ENCODE data around the gene PHOSPHO2.
"Not testable (repeated sequence)": the region's sequence is repeated elsewhere in the genome, so short reads cannot be mapped to it uniquely, and the experiment has no call there.

The PHOSPHO2 gene

DNA sequence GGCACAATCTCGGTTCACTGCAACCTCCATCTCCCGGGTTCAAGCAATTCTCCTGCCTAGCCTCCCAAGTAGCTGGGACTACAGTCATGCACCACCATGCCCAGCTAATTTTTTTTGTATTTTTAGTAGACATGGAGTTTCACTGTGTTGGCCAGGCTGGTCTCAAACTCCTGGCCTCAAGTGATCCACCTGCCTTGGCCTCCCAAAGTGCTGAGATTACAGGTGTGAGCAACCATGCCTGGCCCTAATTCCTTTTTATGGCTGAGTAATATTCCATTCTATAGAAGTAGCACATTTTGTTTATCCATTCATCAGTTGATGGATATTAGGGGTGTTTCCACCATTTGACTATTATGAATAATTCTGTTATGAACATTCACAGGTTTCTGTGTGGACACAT lies 9.6 kb upstream of the PHOSPHO2 start:
- DNase-seq, result not testable (repeated sequence)

DNA sequence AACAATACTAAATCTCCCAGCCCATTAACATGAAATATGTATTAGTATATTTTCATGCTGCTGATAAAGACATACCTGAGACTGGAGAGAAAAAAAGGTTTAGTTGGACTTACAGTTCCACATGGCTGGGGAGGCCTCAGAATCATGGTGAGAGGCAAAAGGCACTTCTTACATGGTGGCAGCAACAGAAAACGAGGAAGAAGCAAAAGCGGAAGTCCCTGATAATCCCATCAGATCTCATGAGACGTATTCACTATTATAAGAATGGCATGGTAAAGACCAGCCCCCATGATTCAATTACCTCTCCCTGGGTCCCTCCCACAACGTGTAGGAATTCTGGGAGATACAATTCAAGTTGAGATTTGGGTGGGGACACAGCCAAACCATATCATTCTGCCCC lies 7.4 kb upstream of the PHOSPHO2 start:
- DNase-seq, result not testable (repeated sequence)

DNA sequence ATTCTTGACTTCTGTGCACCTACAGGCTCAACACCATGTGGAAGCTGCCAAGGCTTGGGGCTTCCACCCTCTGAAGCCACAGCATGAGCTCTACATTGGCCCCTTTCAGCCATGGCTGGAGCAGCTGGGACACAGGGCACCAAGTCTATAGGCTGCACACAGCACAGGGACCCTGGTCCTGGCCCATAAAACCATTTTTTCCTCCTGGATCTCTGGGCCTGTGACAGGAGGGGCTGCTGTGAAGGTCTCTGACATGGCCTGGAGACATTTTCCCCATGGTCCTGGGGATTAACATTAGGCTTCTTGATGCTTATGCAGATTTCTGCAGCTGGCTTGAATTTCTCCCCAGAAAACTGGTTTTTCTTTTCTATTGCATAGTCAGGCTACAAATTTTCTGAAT lies 6.3 kb upstream of the PHOSPHO2 start:
- not testable (repeated sequence) for DNase-seq

DNA sequence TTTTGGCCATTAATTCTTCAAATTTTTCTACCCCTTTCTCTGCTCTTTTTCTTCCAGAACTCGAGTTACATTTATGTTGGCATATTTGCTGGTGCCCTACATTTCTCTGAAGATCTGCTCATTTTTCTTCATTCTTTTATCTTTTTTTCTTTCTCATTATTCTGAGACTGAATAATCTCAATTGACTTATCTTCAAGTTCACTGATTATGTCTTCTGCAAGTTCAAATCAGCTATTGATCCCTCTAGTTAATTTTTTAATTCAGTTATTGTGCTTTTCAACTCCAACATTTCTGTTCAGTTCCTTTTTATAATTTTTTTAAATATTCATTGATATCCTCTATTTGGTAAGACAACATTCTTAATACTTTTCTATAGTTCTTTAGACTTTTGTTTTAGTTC lies 3.3 kb upstream of the PHOSPHO2 start:
- no peak for DNase-seq

DNA sequence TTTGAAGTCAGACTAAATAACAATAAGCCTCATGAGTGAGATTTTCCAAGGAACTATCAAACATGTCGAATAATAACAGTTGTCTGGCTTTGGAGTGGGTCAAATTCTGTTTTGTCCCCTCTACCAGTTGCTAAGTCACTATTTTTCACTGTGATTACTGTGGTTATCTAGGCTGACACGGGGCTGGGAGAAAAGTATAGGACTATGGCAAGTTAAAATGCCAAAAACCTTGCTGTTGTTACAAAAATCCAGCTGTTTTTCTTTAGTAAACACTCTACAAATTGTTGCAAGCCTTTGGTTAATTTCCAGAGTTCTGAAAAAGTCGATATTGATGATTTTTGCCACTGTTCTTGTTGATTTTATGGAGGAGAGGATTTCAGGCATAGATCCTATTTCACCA lies 1.6 kb upstream of the PHOSPHO2 start:
- DNase-seq, result no peak

DNA sequence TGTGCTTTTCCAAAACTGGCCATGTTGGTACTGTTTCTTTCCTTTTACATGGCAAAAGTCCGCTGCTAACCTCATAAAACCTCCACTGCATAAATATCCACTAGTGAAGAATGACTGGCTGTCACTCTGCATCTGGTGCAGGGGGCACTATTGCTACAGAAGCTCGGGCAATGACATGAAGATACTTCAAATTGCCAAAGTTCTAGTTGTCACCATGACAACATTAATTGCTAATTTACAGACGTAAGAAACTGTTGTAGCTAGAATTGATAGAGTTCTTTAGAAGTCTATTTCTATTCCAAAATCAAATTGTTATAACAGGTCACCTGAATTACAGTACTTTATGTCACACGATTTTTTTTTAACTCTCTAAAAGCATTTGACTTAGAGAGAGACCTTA lies 909 bp upstream of the PHOSPHO2 start:
- no peak for DNase-seq

DNA sequence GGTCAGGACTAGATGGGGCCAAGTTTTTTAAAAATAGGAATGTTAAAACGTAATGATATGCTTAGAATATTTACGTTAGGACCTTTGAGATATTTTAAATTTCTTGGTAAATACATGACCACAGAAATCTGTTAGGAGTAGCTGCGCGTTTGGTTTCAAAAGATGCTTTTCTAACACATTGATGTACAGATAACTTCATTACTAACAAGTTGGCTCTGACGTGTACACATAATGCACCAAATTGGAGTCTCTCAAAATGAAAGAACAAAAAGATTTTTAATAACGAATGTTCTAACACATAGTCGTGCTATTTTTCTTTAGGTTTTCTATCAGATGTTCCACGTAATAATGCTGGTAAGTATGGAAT lies 608 bp downstream of the PHOSPHO2 start:
- no peak for DNase-seq

DNA sequence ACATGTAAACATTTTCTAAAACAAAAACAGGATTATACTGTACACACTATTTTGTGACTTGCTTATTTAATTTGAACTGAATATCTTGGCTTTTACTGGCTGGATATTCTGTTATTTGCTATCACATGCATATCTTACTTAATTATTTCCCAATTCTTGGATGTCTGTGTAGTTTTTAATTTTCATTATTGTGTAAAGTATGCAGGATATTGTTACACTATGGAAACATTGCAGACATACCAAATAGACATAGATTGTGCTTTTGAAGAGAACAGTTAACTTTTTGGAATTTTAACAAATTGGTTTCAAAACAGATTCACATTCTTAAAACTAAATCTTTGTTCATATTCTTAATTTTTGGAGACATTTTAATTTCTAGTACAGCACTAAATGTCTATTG lies 2.1 kb downstream of the PHOSPHO2 start:
- DNase-seq, result no peak

DNA sequence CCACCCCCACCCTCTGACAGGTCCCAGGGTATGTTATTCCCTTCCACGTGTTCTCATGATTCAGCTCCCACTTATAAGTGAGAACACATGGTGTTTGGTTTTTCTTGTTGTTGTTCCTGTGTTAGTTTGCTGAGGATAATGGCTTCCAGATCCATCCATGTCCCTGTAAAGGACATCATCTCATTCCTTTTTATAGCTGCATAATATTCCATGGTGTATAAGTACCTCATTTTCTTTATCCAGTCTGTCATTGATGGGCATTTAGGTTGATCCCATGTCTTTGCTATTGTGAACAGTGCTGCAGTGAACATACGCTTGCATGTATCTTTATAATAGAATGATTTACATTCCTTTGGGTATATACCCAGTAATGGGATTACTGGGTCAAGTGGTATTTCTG lies 4.9 kb downstream of the PHOSPHO2 start:
- DNase-seq, result not testable (repeated sequence)

DNA sequence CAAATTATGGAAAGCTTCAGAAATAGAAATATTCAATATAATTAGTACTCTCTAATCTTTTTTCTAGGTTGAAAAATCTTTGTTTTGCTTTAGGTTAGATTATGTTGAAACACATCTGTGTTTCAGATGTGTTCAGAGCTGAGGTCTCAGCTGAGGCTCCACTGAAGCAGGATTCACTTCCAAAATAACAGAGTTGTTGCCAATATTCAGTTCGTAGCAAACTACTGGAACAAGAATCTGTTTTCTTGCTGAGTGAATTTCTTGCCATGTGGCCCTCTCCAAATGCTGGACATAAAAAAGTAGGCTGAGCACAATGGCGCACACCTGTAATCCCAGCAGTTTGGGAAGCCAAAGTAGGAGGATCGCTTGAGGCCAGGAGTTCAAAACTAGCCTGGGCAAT lies 8.7 kb downstream of the PHOSPHO2 start:
- DNase-seq, result no peak

DNA sequence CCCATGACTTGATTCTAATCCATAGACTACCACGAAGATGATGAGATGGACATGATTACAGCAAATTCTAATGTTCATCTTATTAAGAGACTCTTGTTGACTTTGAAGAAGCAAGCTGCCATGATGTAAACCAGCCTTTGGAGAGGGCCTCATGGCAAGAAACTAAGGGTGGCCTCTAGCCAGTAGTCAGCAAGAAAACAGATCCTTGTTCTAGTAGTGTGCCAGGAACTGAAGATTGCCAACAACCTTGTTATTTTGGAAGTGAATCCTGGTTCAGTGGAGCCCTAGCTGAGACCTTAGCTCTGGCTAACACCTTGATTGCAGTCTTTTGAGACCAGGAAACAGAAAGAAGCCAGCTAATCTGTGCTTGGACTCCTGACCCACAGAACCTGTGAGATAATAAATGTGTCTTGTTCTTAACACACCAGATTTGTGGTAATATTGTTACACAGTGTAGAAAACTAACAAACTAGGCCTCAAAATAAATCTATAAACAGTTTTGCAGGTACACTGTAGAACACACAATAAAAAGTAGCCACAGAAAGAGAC lies 10.0 kb downstream of the PHOSPHO2 start:
- DNase-seq, result no peak

DNA sequence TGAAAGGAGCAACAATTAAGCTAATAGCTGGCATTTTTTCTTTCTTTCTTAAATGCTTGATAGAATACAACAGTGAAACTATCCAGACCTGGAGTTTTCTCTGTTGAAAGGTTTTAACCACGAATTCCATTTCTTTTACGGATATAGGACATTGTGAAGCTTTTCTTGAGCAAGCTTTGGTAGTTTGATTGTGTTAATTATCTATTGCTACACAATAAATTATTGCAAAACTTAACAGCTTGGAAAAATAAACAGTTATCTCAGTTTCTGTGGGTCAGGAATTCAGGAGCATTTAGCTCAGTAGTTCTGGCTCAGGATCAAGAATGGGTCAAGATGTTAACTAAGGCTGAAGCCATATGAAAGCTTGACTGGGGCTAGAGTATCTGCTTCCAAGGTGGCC lies 11.7 kb downstream of the PHOSPHO2 start:
- no peak for DNase-seq

DNA sequence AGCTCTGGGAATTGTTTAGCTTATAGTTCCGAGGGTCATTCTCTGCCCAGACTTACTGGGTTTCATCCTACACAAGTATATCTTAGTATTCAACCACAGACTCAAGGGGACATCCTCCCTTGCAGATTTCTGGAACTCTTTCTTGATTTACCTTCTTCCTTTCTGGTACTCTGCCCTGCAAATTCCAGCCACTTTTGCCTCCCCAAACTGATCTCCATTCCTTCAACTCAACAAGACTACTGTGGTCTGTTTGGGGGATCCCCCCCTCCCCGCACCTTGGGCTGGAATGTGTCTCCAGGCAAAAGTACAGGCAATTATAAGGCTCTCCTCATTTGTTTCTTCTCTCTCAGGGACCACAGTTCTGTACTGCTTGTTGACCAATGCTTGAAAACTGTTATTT lies 13.4 kb downstream of the PHOSPHO2 start:
- DNase-seq, result no peak

DNA sequence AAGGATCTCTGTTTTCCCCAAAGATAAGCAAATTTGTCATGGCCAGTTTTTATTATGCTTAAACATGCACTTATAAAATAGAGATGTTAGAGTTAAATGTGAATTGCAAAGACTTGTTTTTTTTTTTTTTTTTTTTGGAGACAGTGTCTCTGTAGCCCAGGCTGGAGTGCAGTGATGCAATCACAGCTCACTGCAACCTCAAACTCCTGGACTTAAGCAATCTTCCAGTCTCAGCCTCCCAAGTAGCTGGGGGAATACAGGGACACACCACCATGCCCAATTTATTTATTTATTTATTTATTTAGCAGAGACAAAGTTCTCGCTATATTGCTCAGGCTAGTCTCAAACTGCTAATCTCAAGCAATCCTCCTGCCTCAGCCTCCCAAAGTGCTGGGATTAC lies 15.1 kb downstream of the PHOSPHO2 start:
- DNase-seq, result no peak

DNA sequence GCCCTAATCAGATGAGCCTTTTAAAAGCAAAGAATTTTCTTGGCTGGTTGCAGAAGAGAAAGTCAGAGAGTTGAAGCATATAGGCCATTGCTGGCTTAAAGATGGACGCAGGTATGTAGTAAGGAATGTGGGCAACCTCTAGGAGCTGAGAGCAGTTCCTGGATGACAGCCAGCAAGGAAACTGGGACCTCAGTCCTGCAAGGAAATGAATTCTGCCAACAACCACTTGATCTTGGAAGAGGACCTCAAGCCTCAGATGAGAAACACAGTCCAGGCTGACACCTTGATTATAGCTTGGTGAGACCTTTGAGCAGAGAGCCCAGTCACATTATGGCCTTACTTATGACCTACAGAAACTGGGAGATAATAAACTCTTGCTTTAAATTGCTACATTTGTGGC lies 15.7 kb downstream of the PHOSPHO2 start:
- DNase-seq, result no peak

DNA sequence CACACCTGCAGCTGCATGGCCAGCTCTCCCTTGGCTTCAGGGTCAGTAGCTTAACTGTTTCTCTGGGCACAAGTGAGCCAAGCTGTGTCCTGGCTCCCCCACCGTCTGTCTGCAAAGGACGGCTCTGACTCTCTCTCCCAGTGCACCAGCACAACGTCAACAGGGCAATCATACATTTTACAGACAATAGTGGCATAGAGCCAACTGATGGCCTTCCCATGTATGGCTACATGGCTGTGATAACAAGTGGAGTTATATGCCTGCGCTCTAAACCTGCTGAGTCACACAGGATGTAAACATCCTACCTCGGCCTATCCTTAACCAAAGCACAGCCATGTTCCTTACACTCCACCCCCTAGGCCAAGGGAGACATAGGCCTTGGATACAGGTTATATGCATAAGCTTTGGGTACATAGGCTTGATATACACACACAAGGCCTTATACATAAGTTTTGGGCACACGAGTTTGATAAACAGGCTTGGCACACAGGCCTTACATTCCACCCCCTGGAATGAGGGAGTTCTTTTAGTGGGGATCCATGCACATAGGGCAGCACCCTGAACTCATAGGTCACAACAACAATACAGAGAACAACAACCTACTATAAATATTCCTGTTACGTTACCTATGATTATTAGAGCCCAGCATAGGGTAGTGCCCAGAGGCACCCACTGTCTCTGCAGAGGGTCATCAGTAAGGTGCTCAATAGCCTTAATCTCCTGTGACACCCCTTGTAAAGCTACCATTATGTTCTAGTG lies 17.7 kb downstream of the PHOSPHO2 start:
- DNase-seq, result no peak

DNA sequence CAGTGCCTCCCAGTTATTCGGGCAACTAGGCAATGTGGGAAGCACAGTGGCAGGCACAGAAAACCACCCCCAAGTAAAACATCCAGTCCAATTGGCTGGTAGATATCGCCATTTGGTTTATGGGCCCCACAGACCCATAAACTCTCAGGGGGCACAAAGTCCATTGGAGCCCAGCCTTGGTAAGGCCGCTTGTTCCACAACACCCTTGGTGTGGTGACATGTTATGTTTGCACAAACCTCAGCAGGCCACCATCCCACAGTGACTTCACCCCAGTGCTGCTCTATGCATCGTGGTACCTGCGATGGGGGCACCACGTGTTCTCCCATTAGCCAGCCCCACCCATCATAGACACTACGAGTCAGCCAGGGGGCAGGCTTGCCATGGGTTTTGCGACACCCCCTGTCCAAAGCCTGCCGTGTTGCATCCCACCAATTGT lies 18.5 kb downstream of the PHOSPHO2 start:
- no peak for DNase-seq

DNA sequence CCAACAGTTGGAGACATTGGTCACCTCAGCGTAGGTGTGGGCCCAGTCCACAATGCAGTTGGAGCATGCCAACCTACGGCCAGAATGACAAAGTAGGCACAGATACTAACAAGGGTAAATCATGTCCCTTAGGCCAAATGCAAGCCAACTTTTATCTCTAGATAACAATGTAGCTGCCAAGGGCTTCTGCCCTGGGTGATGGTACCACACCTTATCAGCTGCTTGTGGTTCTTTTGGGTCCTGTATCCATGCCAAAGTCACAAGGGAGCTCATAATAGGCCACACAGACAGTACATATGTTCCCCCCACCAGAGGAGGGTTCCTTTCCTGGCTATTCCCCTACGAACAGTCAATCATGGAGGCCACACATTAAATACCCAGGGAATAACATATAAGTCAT lies 19.1 kb downstream of the PHOSPHO2 start:
- no peak for DNase-seq

DNA sequence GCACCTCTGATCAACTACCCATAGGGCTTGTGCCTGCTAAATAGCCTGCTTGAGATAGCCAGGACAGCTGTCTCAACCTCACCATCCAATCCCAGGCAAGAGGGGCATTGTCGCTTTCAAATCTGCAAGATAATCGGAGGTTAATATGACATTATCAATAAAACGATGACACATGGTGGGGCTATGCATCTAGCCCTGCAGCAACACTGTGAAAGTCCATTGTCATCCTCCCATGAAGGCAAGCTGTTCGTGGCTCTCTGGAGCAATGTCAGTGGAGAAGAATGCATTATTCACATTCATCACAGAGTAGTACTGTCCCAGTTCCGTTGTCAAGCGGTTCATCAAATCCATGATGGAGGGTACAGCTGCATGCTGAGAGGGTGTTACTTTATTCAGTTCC lies 20.4 kb downstream of the PHOSPHO2 start:
- no peak for DNase-seq

DNA sequence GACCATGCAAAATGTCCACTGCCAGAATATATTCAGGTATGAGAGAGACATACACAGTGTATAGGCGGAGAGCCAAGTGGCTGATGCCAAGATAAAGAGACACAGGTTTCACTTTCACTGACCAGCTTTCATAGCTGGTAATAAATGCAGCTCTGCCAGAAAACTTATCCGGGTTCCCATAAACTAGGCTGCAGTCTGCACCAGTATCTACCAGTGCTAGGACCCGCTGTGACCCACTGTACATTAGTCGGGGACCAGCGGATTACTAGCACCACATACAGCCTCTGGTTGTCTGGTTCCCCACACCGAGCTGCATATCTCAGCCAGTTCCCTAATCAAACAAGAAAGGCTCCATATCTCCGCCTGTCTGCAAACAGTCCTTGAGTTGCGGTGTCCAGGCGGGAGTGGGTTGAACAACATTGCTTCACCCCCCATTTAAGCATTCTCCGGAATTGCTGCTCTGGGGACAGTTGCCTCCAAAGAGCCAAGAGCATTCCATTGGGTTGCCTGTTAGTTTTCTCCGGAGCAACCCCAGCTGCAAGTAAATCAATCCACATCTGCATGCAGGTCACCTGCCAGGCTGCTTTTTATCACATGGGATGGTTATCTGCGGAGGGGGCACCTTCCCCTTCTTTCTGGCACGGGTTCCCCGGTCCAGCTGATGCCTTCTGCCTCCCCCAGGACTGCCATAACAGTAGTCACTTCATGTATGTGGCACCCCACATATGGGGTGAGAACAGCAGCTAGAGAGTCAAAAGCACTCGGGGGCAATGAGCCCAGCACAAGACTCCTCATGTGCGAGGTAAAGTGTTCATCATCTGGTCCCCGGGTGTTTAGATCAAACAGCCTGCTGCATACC lies 21.3 kb downstream of the PHOSPHO2 start:
- no peak for DNase-seq

DNA sequence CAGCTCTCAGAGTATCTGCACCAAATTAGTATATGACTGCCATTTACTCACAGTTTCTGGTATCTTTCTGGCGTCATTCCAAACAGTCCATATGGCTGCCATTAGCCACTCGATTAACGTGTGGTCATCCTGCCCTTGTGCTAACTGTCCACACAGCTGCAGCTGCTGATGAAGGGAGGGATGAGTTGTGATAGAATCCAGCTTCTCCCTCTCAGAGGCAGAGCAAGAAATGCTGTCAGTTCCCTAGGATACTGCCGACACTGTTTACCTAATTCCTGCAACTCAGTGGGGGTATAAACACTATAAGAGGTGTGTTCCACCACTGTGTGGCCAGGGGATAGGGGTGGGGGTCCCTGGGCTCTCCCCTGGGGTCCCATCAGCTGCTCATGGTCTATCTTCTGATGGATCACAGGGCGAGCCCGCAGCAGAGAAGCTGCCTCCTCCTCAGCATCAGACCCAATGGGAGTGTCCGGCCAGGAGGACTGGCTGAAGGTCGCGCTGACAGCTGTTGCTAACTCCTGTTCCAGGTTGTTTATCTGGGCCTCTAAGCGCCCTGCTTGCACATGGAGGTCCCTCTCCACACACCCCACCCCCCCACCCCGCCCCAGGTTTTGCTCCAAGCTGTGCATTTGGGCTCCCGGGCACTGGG lies 22.1 kb downstream of the PHOSPHO2 start:
- no peak for DNase-seq

DNA sequence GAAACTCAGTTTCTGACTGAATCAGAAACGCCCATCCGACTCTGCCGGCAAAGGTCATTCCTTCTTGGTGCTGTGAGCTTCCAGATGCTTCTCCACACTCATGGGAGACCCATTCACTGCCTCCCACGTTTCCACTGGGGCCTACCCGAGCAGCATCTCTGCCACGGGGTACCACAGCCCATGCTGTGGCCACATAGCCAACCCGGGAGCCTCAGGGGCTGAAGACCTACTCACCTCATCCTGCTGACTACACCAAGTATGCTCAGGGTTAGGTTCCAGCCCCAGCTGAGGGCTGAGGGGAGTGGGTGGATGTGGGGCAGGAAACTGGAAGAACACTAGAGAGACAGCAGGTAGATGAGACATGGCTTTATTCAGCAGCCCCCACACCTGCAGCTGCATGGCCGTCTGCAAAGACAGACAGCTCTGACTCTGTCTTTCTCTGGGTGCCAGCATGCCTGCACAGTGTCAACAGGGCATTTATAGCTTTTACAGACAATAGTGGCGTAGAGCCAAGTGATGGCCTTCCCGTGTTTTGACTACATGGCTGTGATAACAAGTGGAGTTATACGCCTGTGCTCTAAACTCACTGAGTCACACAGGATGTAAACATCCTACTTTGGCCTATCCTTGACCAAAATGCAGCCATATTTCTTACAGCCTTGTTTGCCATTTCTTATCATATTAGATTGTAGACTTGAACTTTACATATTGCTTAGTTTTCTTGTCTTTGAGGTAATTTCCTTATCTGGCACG lies 22.8 kb downstream of the PHOSPHO2 start:
- DNase-seq, result no peak

DNA sequence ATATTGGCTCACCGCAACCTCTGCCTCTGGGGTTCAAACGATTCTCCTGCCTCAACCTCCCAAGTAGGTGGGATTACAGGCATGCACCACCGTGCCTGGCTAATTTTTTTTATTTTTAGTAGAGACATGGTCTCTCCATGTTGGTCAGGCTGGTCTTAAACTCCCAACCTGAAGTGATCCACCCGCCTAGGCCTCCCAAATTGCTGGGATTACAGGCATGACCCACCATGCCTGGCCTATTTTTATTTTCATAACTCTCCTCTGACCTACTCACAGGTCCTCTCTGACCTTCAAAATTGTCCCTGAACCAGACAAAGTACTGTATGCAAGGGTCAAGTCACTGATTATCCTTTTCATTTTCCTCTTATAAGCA lies 23.4 kb downstream of the PHOSPHO2 start:
- DNase-seq, result no peak

Data from stimulated activated CD4-positive, alpha-beta T cell treated with anti-CD3 and anti-CD28 coated beads, Interleukin-4, amount 100 ng/mL, for 24 hours (primary cell).